CD4-positive, alpha-beta T cell treated with Interleukin-6 for 4 hours (primary cell): ENCODE data around the gene CYBA.

ENCODE experiments used
- DNase-seq: peaks from one replicate; pipeline ENCODE4 v3.0.0-alpha.2; 2020; ENCODE audit warnings: mixed read lengths

CYBA gene

DNA sequence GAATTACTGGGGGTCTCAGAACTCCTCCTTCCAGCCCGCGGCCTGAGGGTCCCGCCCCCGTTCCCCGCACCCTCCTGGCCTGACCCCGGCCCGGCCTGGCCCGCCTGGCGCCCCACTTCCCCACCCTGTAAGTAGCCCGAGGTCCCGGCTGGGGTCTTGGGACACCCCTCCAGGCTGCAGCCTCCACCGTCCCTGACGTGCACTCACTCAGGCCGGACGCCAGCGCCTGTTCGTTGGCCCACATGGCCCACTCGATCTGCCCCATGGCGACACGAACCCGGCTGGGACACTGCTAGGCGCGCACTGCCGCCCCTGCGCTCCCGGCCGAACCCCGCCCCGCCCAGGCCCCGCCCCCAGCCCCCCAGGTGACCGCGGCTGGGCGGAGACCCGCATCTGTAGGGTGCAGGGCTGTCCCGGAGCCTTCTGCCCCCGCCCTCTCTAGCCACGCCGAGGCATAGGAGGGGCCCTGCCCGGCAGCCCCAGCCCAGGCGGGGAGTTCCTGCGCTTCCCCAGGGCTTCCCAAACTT, at the start of gene CYBA:
TSS of gene CYBA (minus strand) at position 305 of the 527 bp plus-strand sequence. CDS start at position 265, 40 bp downstream.
- DNase-seq: peak; percentile 86

- no peak for DNase-seq
Observed at GRCh38 chr16:88700322-88700635, 49.4 kb upstream of the CYBA start.

DNA sequence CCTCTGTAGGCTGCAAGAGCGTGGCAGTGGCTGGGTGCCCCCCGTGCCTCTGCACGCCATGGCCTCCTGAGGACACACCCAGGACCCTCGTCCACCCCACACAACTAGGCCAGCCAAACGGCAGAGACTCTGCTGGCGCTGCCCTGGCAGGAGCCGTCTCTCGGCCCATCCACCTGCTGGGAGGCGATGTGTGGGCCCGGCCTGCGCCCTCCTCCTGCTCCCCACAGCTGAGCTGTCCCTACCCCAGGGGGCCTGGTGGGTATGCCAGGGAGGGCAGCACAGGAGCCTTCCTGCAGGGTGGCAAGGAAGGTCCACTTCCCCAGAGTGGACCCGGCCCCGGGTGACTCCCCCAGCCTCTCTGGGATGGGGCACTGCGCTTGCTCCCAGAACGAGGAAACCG, 48.3 kb upstream of the CYBA start:
- no peak for DNase-seq

- no peak for DNase-seq
Observed at GRCh38 chr16:88698646-88699045, 47.8 kb upstream of the CYBA start.

GRCh38 chr16:88697831-88698615, 47.2 kb upstream of the CYBA start:
- DNase-seq: peak; percentile 57

- no peak for DNase-seq
Observed at GRCh38 chr16:88697116-88697830, 46.4 kb upstream of the CYBA start.

- DNase-seq: no peak
Observed at GRCh38 chr16:88696441-88696840, 45.6 kb upstream of the CYBA start.

DNA sequence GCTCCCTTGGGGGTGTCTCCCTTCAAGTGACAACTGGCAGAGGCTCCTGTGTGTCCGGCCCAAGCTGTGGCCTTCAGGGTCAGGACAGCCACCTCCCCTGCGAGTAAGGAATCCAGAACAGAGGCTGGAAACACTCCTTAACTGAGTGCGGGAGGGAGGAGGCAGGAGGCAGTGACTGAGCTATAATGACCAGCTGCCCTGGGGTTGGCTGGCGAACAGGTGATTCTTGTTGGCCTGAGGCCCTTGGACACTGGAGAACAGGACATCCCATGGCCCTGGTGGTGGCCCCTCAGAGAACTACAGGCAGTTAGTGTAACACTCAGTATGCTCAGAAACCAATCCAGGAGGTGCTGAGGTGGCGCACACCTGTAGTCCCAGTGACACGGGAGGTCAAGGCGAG, 44.9 kb upstream of the CYBA start:
- no peak for DNase-seq

GRCh38 chr16:88695218-88695617, 44.4 kb upstream of the CYBA start:
- DNase-seq: no peak

DNA sequence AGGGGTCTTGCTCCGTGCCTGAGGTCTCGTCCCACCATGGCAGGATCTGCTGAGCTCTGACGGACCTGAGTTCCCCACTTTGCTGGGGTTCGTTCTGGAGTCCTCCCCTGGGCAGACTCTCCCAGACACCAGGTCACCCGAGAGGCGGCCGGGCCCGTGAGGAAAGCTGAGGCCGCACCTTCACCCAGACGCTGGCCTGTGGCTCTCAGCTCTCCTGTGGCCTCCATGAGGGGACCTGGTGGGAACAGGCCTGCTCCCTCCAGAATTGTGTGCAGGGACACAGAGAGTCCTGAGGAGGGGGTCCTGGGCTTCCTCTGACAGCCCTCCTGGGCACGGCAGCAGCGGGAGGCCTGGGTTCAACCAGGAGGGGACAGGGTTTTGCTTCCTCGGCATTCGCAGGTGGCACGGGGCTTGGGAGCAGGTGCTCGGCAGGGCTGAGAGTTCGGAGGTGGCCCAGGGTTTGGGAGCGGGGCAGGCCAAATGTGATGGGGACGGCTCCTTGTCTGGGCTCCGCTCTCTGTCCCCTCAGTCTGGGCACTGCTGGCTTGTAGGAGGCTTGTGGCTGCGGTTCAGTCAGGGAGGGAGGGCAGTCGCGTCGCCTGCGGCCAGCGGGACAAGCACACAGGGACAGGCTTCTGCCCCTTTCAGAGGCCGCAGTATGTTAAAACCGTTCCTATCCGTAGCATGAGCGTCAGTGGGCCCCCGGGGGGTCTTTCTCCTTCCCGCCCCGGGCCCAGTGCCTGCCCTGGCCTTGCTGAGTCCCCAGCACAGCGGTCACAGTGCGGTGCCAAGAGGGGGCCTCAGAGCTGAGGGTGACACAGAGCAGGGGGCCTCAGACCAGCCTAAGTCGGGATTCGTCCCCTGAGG, 43.6 kb upstream of the CYBA start:
- no peak for DNase-seq

DNA sequence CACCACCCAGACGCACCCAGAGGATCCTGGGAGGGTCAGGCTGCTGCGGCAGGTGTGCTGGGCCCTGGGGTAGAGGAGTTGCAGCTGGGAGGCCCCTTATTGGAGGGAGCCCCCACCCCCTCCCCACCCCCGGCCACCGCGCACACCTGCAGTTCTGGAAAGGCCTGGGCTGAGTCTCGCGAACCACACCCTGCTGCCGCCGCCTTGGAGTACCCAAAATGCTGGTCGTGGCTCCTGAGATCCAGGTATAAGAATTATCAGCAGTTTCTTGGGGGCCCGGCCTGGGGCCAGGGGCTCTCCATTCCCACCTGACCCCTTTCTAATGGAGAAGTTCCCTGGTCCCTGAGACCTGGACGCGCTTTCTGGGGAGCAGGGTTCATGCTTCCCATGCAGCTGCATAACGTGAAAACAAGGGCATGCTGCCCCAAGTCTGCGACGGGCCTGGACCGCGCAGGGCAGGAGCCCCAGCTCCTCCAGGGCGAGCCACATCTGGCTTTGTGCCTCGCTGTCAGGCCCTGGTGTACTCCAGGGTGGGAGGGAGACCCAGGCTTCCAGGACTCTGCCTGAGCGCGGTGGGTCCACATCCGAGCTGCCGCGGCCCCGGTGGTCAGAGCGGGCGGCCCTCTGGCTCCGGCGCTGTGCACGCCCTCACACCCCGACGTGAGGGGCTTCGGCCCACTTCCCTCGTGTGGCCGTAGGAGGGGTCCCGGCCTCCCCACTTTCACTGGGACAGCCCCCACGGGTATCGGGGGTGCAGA, 42.7 kb upstream of the CYBA start:
- DNase-seq: no peak

GRCh38 chr16:88692861-88693260, 42.0 kb upstream of the CYBA start:
- peak; percentile 36 for DNase-seq

DNA sequence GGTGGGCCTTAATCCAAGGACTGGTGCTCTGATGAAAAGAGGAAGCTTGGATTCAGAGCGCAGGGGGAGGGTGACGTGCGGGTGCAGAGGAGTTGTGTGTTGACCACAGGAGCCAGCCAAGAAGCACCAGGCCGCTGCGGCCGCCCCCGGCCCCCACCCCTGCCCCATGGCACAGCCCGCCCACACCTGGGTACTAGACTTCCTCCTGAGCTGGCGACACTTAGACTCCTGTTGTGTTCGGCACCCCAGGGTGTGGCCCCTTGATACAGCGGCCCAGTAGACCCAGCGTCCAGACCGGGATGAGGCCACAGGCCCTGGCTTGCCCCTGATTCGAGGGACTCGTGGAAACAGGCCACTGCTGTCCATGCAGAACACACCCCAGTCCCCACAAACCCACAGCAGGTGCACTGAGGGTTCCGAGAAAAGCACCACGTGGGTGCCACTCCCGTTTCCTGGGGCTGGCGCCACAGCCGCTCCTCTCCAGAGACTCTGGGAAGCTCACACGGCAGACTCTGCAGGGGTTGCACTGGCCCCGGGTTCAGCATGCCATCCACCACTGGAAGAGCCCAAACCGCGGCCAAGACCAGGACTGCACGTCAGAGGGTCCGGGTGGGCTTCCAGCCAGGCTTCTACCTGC, 41.2 kb upstream of the CYBA start:
- DNase-seq: peak; percentile 57

DNA sequence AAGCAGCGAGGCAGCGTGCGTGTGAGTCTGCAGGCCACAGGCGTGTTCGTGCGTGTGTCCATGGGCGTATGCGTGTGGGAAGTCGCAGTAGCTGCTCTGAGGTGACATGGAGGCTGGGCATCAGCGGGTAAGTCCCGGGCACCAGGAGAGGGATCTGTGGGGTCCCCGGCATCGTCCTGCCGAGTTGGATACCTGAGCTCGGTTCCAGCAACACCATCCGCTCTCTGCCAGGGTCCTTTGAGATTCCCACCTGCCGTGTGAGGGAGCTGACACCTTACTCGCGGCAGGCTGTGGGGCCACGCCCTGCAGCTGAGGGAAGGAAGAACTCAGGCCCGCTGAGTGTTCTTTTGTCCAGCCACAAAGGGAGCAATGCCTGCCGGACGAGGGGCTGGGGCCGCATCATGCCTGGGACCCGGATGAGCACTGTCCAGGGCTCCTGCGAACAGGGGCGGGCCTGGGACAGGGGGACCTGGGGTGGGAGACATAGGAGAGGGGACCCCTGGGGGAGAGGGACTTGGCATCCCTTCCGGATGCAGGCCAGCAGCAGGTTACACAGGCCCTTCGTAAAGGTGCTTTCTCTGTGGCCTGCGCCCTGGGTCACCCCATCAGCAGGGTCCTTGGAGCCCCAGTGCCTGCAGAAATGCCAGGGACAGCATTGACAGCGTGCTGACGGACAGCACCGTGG, 40.4 kb upstream of the CYBA start:
- DNase-seq: no peak

DNA sequence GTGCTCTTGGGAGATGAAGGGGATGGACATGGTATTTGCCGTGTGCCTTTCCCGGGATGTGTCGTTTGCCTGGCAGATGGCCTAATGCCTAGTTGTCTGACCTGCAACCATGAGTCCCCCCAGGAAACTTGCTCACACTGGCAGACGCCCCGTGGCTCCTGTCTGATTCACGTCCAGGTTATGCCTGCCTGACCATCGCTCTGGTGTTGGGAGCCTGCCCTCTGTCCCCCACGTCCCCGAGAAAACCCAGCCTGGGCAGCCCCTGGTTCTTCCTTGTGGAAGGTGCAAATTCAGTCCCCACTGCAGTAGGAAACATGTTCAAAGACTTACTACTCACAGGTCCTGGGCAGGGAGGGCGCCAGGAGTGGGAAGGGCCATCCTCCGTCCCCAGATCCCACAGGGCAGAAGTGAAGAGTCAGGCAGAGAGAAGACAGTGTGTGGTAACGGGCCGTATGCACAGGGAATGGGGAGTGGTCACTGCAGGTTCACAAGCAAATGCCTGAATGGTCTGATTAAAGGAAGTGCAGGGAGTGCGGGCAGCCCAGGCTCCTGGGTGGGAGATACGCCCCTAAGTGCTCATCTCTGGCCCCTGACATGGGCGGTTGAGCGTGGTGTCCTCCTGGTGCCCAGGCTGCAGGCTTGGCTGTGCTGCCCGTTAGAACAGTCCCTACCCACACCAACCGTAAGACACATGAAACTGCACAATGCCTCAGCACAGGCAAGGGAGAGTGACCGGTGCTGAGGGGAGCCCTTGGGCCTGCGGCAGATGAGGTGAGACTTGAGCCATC, 39.7 kb upstream of the CYBA start:
- no peak for DNase-seq

DNA sequence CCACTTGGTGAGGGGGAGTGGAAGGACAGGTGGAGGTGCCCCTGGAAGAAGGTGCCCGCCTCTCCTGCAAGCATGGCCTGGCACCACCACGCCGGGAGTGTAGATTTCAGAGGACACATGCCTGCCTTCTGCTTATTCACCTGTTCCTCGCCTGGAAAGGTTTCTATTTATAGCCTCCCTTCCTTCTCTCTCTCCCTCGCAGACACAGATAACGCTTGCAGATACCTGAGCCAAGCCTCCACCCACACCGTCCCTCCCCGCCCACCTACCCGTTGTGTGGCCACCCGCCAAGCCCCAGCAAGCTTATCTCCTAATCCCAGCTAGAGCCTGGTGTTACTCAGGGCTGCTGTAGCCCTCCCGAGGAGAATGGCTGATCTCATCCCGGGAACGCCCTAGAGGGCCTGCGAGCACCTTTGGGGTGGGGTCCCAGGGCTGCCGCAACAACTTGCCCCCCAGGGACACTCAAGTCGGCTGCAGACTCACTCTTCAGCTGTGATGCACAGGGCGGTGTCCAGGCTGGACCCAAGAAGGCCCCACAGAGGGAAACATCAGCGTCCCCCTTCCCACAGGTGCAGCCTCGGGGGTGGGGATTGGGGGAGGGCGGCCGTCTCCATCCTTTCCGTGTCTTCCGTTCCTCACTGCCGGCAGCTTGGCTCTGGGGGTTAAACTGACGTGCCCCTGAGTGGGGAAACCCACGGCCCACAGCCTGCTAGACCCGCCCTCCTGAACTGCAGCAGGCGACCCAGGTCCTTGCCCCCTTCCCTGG, 37.3 kb upstream of the CYBA start:
- no peak for DNase-seq

DNA sequence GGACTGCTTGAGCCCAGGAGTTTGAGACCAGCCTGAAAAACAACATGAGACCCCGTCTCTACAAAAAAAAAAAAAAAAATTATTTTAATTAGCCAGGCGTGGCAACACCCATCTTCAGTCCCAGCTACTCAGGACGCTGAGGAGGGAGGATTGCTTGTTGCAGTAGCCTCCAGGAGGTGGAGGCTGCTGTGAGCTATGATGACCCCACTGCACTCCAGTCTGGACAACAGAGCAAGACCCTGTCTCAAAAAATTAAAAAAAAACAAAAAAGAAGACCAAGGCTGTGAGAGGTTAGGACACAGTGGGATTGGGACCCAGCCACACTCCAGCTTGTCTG, 36.8 kb upstream of the CYBA start:
- DNase-seq: no peak

- no peak for DNase-seq
Observed at GRCh38 chr16:88687254-88687576, 36.4 kb upstream of the CYBA start.

- peak; percentile 88 for DNase-seq
Observed at GRCh38 chr16:88686439-88687253, 35.8 kb upstream of the CYBA start, which contains the start of gene SNAI3. SNAI3 (minus strand) TSS chr16:88686507; CDS start chr16:88686406, 101 bp downstream.
